DMS153 (cell line): ENCODE measurements around the gene RALGPS2.

Source experiments
- DNase-seq: peaks from one replicate; lab custom pipeline; 2025; lab: John Stamatoyannopoulos, UW

The RALGPS2 gene

GRCh38 chr1:178962853-178963711 lies 238.0 kb downstream of the RALGPS2 start:
- no peak for DNase-seq

GRCh38 chr1:178964469-178965330 lies 239.7 kb downstream of the RALGPS2 start:
- DNase-seq = no peak

- DNase-seq = no peak
These were observed 241.3 kb downstream of the RALGPS2 start for GRCh38 chr1:178966312-178966711.

- DNase-seq = no peak
These were observed 244.4 kb downstream of the RALGPS2 start for GRCh38 chr1:178969226-178969987.

- DNase-seq = no peak
These were observed 245.1 kb downstream of the RALGPS2 start for GRCh38 chr1:178970184-178970583.
